ENCODE results near the gene WFS1. TPM values are rescaled to one million over a fixed set of nuclear protein-coding genes. Genes with fewer than 3 reads are reported as not detected.

Gene WFS1
- total and polyA plus RNA-seq, 9 donors = 33.2 to 174 (median 126) TPM

GRCh38 chr4:6287017-6287788, 17.6 kb downstream of the WFS1 start:
- intact Hi-C loops (cut with DNase I) = no loop called here
- peak in 1 of 5 donors; percentile 20 for DNase-seq
- TF ChIP-seq POLR2A (IDR thresholded peaks at IDR 0.05) (no peak), EP300 (IDR thresholded peaks at IDR 0.05) (no peak), CTCF (IDR thresholded peaks at IDR 0.05) (no peak)
- no peak overlapping the region for H3K27ac ChIP-seq
- peaks cover 11% of the 10 kb centered on the region for H3K4me1 ChIP-seq (ENCODE audit: insufficient read depth)
- H3K36me3 ChIP-seq = peaks cover 3% of the 10 kb centered on the region
- no peaks in the 10 kb centered on the region for H3K9me3 ChIP-seq
- no peak overlapping the region for H3K4me3 ChIP-seq
- WGBS, 3 donors = 91 to 95% (median 94%) methylated on average over 16 of the region's 16 CpGs
- no peaks in the 10 kb centered on the region for H3K27me3 ChIP-seq

- TF ChIP-seq POLR2A (IDR thresholded peaks at IDR 0.05) (no peak), EP300 (IDR thresholded peaks at IDR 0.05) (no peak), CTCF (IDR thresholded peaks at IDR 0.05) (no peak)
- Histone ChIP-seq H3K4me1 (ENCODE audit: insufficient read depth) (peaks cover 3% of the 10 kb centered on the region), H3K27ac (no peak overlapping the region), H3K36me3 (peaks cover 3% of the 10 kb centered on the region), H3K4me3 (no peak overlapping the region), H3K9me3 (no peaks in the 10 kb centered on the region), H3K27me3 (no peaks in the 10 kb centered on the region)
- DNase-seq = peak in 1 of 5 donors; percentile 11
- 92 to 97% (median 96%) methylated on average over 5 of the region's 5 CpGs for WGBS, 3 donors
- intact Hi-C loops (cut with DNase I) = no loop called here
These were observed 18.7 kb downstream of the WFS1 start for GRCh38 chr4:6288342-6288741.

GRCh38 chr4:6288871-6289270, 19.2 kb downstream of the WFS1 start:
- no peak for TF ChIP-seq POLR2A (IDR thresholded peaks at IDR 0.05)
- TF ChIP-seq CTCF (IDR thresholded peaks at IDR 0.05) = no peak
- TF ChIP-seq EP300 (IDR thresholded peaks at IDR 0.05) = no peak
- H3K4me1 ChIP-seq (ENCODE audit: insufficient read depth) = no peaks in the 10 kb centered on the region
- peaks cover 3% of the 10 kb centered on the region for H3K36me3 ChIP-seq
- 90 to 96% (median 93%) methylated on average over 15 of the region's 15 CpGs for WGBS, 3 donors
- DNase-seq = peak in 1 of 5 donors; percentile 15
- no peak overlapping the region for H3K4me3 ChIP-seq
- H3K27ac ChIP-seq = no peak overlapping the region
- no peaks in the 10 kb centered on the region for H3K9me3 ChIP-seq
- intact Hi-C loops (cut with DNase I) = no loop called here
- H3K27me3 ChIP-seq = no peaks in the 10 kb centered on the region

GRCh38 chr4:6290256-6290655, 20.6 kb downstream of the WFS1 start:
- 80 to 86% (median 84%) methylated on average over 7 of the region's 7 CpGs for WGBS, 3 donors
- no peak for DNase-seq
- Histone ChIP-seq H3K9me3 (no peaks in the 10 kb centered on the region), H3K4me1 (ENCODE audit: insufficient read depth) (no peaks in the 10 kb centered on the region), H3K4me3 (no peak overlapping the region), H3K27me3 (no peaks in the 10 kb centered on the region), H3K36me3 (peaks cover 3% of the 10 kb centered on the region), H3K27ac (no peak overlapping the region)
- intact Hi-C loops (cut with DNase I) = no loop called here
- TF ChIP-seq POLR2A (IDR thresholded peaks at IDR 0.05) (no peak), CTCF (IDR thresholded peaks at IDR 0.05) (no peak), EP300 (IDR thresholded peaks at IDR 0.05) (no peak)
